Muscle of back (tissue), 11 donors: ENCODE data around the gene SCART1. TPM values are rescaled to one million over a fixed set of nuclear protein-coding genes. Genes with fewer than 3 reads are reported as not detected.
"Not testable (repeated sequence)": the region's sequence is repeated elsewhere in the genome, so short reads cannot be mapped to it uniquely, and the experiment has no call there.

Experiments used
- DNase-seq, 3 donors: peaks; one replicate each; pipeline versions ENCODE4 v3.0.0 to v3.0.0-alpha.2; 2013
- polyA plus RNA-seq, 10 donors: library from polyadenylated mRNA; unstranded; fragments of 120-200 nt; gene quantifications; one replicate each; pipeline ENCODE4 v1.2.1, GENCODE V29; 2013; ENCODE audit not compliant: insufficient read length in 10 of 10

The SCART1 gene
- polyA plus RNA-seq, 10 donors: 0.56 to 2.4 (median 0.98) TPM

- not testable (repeated sequence) for DNase-seq
Measured at GRCh38 chr10:133431888-133432613, 21.7 kb upstream of the SCART1 start.

GRCh38 chr10:133432789-133433188 is 21.0 kb upstream of the SCART1 start:
- DNase-seq: not testable (repeated sequence)

- DNase-seq: no peak
Measured at GRCh38 chr10:133438711-133439273, 15.0 kb upstream of the SCART1 start.

GRCh38 chr10:133439517-133440461 is 14.0 kb upstream of the SCART1 start:
- DNase-seq: no peak

GRCh38 chr10:133440633-133441285 is 13.0 kb upstream of the SCART1 start:
- no peak for DNase-seq

GRCh38 chr10:133441356-133441755 is 12.4 kb upstream of the SCART1 start:
- not testable (repeated sequence) for DNase-seq

GRCh38 chr10:133441780-133442179 is 12.0 kb upstream of the SCART1 start:
- DNase-seq: no peak

- no peak for DNase-seq
Measured at GRCh38 chr10:133442191-133442966, 11.4 kb upstream of the SCART1 start.

- no peak for DNase-seq
Measured at GRCh38 chr10:133442967-133443924, 10.5 kb upstream of the SCART1 start.

GRCh38 chr10:133444342-133445267 is 9.1 kb upstream of the SCART1 start:
- no peak for DNase-seq

GRCh38 chr10:133445268-133445732 is 8.4 kb upstream of the SCART1 start:
- DNase-seq: no peak

- DNase-seq: no peak
Measured at GRCh38 chr10:133445751-133446708, 7.7 kb upstream of the SCART1 start.

- DNase-seq: no peak
Measured at GRCh38 chr10:133446979-133447378, 6.8 kb upstream of the SCART1 start.

GRCh38 chr10:133448120-133448519 is 5.6 kb upstream of the SCART1 start:
- DNase-seq: no peak

GRCh38 chr10:133451346-133451745 is 2.4 kb upstream of the SCART1 start:
- DNase-seq: no peak

GRCh38 chr10:133452453-133452852 is 1.3 kb upstream of the SCART1 start:
- DNase-seq: no peak

- DNase-seq: no peak
Measured at GRCh38 chr10:133454204-133454893, 604 bp downstream of the SCART1 start.
